Tibial artery (tissue), 4 donors: ENCODE data around the gene CASTOR2.
A peak's percentile ranks its signal among the peaks of the same experiment; 100 is the strongest.
"Not testable (repeated sequence)": the region's sequence is repeated elsewhere in the genome, so short reads cannot be mapped to it uniquely, and the experiment has no call there.

Source experiments
- DNase-seq, 2 donors: peaks; one replicate each; pipeline ENCODE4 v3.0.0-alpha.2; 2019
- H3K27ac ChIP-seq, 2 donors: fragments of 200-600 bp; sonication (generic) in 1 of 2; 1 replicate in 1 of 2; 2 replicates in 1 of 2; pipeline ENCODE4 v1.5.1; 2018 to 2019; ENCODE audit warnings: mild to moderate bottlenecking in 1 of 2
- H3K27me3 ChIP-seq, 2 donors: fragments of 200-600 bp; sonication (generic) in 1 of 2; one replicate each; pipeline versions ENCODE4 v1.5.1 to v1.6.0; 2016 to 2019
- H3K36me3 ChIP-seq, 3 donors: fragments of 200-600 bp; sonication (generic) in 2 of 3; one replicate each; pipeline ENCODE4 v1.5.1; 2016 to 2019; ENCODE audit warnings: mild to moderate bottlenecking in 2 of 3
- H3K4me1 ChIP-seq, 4 donors: fragments of 200-600 bp; sonication (generic) in 2 of 4; 1 replicate in 3 of 4; 2 replicates in 1 of 4; pipeline ENCODE4 v1.5.1; 2016 to 2019
- H3K4me3 ChIP-seq, 2 donors: fragments of 200-600 bp; sonication (generic) in 1 of 2; 1 replicate in 1 of 2; 2 replicates in 1 of 2; pipeline ENCODE4 v1.5.1; 2018 to 2019; ENCODE audit warnings: mild to moderate bottlenecking in 2 of 2
- H3K9me3 ChIP-seq, 3 donors: fragments of 200-600 bp; sonication (generic) in 1 of 3; one replicate each; pipeline ENCODE4 v1.5.1; 2016 to 2019
- intact Hi-C: fragments of 100-400 bp; cut with DNase I; formaldehyde crosslinking; loops from one replicate; pipeline ENCODE4 v1.15.0; 2023; ENCODE audit warnings: low total_unique reads

CASTOR2 gene

GRCh38 chr7:74964511-74965119, at the start of gene CASTOR2:
CASTOR2 (plus strand) TSS chr7:74964705; CDS start chr7:74964986, 281 bp downstream.
- peak; percentile 75 to 91 for DNase-seq
- H3K27me3 ChIP-seq, H3K9me3 ChIP-seq, H3K36me3 ChIP-seq, H3K4me1 ChIP-seq, H3K27ac ChIP-seq, intact Hi-C loops: not testable (repeated sequence)
- peak within 1 kb of the TSS; percentile 41 to 42 for H3K4me3 ChIP-seq

GRCh38 chr7:74922321-74922890, 42.1 kb upstream of the CASTOR2 start:
- DNase-seq, H3K36me3 ChIP-seq, H3K9me3 ChIP-seq, intact Hi-C loops, H3K4me1 ChIP-seq, H3K27ac ChIP-seq, H3K27me3 ChIP-seq, H3K4me3 ChIP-seq: not testable (repeated sequence)

DNA sequence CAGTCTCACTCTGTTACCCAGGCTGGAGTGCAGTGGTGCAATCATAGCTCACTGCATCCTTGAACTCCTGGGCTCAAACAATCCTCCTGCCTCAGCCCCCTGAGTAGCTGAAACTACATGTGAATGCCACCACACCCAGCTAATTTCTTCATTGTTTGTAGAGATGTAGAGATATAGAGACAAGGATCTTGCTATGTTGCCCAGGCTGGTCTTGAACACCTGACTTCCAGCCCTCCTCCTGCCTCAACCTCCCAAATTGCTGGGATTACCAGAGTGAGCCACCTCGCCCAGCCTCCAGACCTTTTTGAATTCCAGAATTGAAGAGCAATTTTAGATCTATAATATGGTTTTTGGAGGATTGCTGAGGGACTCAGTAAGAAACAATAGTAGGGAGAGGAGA, 40.9 kb upstream of the CASTOR2 start:
- H3K27ac ChIP-seq, H3K36me3 ChIP-seq, DNase-seq, H3K9me3 ChIP-seq, H3K27me3 ChIP-seq, intact Hi-C loops, H3K4me1 ChIP-seq, H3K4me3 ChIP-seq: not testable (repeated sequence)

DNA sequence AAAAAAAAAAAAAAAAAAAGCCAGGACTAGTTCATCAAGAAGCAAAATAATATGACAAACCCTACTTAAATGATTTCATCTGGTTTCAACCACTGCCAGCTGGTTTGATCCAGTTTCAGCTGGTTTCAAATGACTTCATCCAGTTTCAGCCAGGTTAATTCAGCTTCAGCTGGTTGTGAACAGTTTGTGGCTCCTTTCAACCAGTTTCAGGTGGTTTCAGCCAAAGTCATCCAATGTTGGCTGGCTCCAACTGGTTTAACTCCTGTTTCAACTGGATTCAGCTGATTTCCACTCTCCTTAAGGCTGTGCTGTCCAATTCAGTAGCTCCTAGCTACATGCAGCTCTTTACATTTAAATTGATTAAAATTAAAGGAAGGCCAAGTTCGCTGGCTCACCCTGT, 37.5 kb upstream of the CASTOR2 start:
- H3K9me3 ChIP-seq, DNase-seq, H3K36me3 ChIP-seq, H3K4me1 ChIP-seq, H3K27ac ChIP-seq, H3K27me3 ChIP-seq, intact Hi-C loops, H3K4me3 ChIP-seq: not testable (repeated sequence)

GRCh38 chr7:74931563-74932328, 32.8 kb upstream of the CASTOR2 start:
- H3K36me3 ChIP-seq, intact Hi-C loops, H3K4me1 ChIP-seq, H3K27ac ChIP-seq, H3K27me3 ChIP-seq, DNase-seq, H3K4me3 ChIP-seq, H3K9me3 ChIP-seq: not testable (repeated sequence)

DNA sequence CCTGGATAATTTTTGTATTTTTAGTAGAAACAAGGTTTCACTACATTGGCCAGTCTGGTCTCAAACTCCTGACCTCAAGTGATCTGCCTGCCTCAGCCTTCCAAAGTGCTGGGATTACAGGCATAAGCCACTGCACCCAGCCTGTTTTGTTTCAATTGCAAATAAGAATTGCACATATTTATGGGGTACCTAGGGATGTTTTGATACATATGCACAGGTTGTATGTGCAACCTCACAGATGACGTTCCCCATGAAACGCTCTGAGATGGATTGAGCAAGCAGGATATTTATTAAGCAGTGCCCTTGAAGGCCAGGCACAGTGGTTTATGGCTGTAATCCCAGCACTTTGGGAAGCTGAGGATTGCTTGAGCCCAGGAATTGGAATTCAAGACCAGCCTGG, 25.1 kb upstream of the CASTOR2 start:
- H3K4me1 ChIP-seq, H3K9me3 ChIP-seq, H3K27me3 ChIP-seq, H3K27ac ChIP-seq, DNase-seq, H3K4me3 ChIP-seq, intact Hi-C loops, H3K36me3 ChIP-seq: not testable (repeated sequence)

- intact Hi-C loops, H3K4me3 ChIP-seq, DNase-seq, H3K27me3 ChIP-seq, H3K27ac ChIP-seq, H3K4me1 ChIP-seq, H3K36me3 ChIP-seq, H3K9me3 ChIP-seq: not testable (repeated sequence)
Observed at GRCh38 chr7:74941302-74942069, 23.0 kb upstream of the CASTOR2 start.

DNA sequence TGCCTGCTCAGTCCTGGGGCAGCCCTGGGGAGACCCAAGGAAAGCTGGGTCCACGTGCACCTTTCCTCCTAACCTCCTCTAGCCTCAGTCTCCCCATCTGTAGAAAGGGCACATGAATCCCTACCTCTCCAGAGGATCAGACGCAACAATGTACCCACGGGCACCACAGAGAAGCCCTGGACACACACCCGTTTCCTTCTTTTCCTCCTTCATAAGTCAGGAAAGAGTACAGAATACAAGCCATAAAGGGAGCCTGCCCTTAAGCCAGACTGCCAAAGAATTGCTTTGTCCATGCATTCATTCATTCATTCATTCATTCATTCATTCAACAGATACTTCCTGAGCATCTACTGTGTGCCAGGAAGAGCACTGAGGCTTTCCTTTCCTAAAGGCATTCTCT, 20.6 kb upstream of the CASTOR2 start:
- H3K36me3 ChIP-seq, H3K27ac ChIP-seq, H3K27me3 ChIP-seq, DNase-seq, H3K4me1 ChIP-seq, intact Hi-C loops, H3K4me3 ChIP-seq, H3K9me3 ChIP-seq: not testable (repeated sequence)

DNA sequence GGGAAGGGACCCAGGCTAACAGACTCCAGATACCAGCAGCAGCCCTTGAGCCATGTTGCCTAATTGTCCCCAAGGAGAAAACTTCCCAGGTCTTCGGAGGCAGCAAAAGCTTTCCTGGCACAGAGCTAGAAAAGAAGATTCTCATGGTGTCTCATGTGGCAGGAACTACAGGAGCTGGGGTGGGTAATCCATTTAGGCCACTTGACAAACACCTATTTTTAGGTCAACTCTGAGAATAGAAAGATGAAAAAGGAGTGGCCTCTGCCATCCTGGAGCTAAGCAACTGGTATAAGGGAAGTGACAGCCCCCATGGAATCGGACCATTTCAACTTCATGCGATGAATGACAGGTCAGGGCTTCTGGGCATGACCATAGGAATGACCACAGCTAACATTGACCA, 16.8 kb upstream of the CASTOR2 start:
- H3K36me3 ChIP-seq, DNase-seq, H3K27ac ChIP-seq, H3K27me3 ChIP-seq, intact Hi-C loops, H3K9me3 ChIP-seq, H3K4me3 ChIP-seq, H3K4me1 ChIP-seq: not testable (repeated sequence)

- intact Hi-C loops, DNase-seq, H3K9me3 ChIP-seq, H3K4me3 ChIP-seq, H3K27ac ChIP-seq, H3K36me3 ChIP-seq, H3K27me3 ChIP-seq, H3K4me1 ChIP-seq: not testable (repeated sequence)
Observed at GRCh38 chr7:74953774-74954173, 10.7 kb upstream of the CASTOR2 start.

DNA sequence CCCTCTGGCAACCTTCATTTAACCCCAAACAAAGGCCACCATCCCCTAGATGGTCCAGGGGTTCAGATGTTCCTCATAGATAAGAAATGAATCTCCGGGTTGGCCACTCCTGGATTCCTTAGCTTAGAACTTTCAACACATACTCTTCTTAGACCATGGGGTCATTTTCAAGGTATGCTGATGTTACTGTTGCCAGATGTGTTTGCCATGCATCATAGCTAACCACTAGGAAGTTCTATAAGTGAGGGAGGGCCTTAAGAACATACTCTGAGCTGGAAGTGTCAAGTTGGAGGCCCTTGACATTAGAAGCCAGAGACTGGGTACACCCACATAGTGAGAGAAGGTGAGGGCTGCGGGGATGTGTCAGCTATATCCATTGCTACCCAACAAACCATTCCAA, 6.2 kb upstream of the CASTOR2 start:
- DNase-seq, H3K4me1 ChIP-seq, H3K9me3 ChIP-seq, intact Hi-C loops, H3K4me3 ChIP-seq, H3K27ac ChIP-seq, H3K27me3 ChIP-seq, H3K36me3 ChIP-seq: not testable (repeated sequence)

DNA sequence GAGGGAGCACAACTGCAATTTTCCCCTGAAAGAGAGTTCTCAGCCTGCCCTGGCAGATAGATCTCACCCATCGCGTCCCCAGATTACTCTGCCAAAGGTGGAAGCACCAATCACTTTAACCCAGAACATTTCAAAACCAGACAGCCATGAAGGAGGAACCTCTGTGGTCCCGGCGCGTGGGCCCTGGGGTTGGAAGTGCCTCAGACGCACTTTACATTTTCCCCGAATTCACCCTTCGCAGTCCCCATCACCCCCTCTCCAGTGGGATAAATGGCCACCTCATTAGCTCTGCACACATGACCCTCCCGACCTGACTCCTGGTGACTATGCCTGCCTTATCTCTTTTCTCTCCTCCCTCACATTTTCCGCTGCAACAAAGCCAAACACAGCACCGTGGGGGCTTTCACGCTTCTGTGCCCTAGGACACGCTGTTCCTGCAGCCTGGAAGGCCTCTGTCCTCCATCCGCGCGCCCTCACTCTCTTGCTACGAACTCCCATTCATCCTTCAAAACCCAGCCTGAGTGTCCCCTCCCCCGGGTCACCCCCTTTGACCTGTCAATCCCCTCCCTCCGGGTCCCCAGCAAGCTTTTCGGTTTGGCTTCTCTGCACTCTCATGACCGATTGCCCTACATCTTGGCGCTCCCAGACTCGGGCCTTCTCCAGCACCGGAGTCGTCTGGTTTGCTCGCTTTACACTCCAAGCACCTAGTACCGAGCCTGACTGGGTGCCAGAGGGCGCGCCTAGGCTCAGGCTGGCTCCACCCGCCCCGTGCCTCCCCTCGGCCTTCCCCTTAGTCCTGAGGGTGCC, 598 bp upstream of the CASTOR2 start:
- DNase-seq, H3K4me1 ChIP-seq, H3K36me3 ChIP-seq, H3K27me3 ChIP-seq, intact Hi-C loops, H3K27ac ChIP-seq, H3K9me3 ChIP-seq: not testable (repeated sequence)
- H3K4me3 ChIP-seq, result peak overlapping the region; percentile 41 to 42

DNA sequence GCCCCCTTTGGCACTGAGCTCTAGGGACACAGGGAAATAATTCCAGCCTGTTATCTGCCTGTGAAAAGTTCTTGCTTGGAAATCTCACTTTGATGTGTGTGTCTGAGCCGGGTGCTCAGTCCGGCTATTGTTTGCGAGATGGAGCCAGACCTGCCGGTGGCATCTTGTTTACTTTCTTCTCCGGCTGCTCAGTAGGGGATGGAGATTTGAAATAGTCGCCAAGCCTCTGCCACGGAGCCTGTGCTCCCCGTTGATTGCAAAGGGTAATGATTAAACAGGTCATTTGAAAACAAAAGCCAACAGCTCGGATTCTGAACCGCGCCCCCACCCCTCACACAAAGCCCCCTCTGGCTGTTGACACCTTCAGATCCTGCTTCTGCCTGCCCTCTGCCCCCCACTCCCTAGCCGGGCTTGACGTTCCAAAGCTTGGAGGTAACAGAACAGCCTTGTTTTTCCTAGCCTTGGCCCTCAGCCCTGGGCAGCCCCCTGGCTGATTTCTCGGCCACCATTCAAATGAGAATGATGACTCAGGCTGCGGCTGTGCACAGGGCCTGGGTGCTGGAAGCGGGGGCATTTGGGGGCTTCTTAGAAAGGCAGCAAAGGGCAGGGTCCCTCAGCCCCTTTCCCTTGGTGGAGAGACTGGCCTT, 1.8 kb downstream of the CASTOR2 start:
- H3K27me3 ChIP-seq, H3K4me3 ChIP-seq, H3K4me1 ChIP-seq, H3K9me3 ChIP-seq, DNase-seq, intact Hi-C loops, H3K27ac ChIP-seq, H3K36me3 ChIP-seq: not testable (repeated sequence)
